Measurements from ENCODE around the gene LRRC71.

DNA sequence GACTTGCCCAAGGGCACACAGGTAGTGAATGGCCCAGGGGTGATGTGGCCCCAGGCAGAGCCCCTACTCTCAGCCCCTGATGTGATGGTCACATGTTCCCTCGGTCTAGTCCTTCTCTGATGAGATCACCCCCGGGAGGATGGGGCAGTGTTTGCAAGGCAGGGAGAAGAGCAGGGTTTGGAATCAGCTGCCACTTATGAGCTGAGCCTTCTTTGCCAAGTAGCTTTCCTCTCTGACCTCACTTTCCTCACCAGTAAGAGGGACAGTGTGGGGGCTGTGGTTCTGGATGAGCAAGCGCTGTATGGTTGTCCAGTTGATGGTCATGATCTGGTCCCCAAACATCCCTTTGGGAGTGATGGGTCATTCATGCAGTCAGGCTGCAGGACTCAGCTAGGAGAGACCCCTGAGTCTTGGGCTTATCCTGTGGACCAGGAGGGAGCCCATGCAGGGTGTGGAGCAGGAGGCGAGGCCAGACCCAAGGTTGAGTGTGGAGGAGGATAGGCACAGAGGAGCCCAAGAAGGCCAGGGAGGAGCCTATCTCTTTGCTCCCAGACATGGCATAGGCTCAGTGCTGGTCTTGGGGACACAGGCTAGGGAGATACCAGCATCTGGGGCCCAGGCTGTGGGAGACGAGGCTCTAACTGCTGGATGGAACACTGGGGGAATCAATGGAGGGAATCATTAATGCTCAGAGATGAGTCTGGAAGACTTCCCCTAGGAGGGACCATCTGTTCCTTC is 42.8 kb upstream of the LRRC71 start:
- TF ChIP-seq, protein P1, sequence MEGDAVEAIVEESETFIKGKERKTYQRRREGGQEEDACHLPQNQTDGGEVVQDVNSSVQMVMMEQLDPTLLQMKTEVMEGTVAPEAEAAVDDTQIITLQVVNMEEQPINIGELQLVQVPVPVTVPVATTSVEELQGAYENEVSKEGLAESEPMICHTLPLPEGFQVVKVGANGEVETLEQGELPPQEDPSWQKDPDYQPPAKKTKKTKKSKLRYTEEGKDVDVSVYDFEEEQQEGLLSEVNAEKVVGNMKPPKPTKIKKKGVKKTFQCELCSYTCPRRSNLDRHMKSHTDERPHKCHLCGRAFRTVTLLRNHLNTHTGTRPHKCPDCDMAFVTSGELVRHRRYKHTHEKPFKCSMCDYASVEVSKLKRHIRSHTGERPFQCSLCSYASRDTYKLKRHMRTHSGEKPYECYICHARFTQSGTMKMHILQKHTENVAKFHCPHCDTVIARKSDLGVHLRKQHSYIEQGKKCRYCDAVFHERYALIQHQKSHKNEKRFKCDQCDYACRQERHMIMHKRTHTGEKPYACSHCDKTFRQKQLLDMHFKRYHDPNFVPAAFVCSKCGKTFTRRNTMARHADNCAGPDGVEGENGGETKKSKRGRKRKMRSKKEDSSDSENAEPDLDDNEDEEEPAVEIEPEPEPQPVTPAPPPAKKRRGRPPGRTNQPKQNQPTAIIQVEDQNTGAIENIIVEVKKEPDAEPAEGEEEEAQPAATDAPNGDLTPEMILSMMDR (IDR thresholded peaks at IDR 0.05): no peak
- no peak for TF ChIP-seq POLR2A (IDR thresholded peaks at IDR 0.05)

All from Peyer's patch (tissue), 4 donors.